HFF-Myc (cell line): ENCODE data around the gene VSIG8.

Experiments
- DNase-seq: peaks from one replicate; pipeline ENCODE4 v3.0.0-alpha.2; 2011; ENCODE audit warnings: low read depth; ENCODE audit errors: extremely low read depth
- H3K4me3 ChIP-seq: replicated peaks from 2 replicates; pipeline ENCODE4 v1.5.1; 2011; ENCODE audit warnings: low read depth, mild to moderate bottlenecking, control low read depth, low read length
- TF ChIP-seq, protein P1 (sequence below): IDR thresholded peaks from 2 replicates; pipeline ENCODE4 v1.5.1; 2012; ENCODE audit warnings: mild to moderate bottlenecking, low read depth, low read length, control low read depth; ENCODE audit errors: missing control alignments

Gene VSIG8

DNA sequence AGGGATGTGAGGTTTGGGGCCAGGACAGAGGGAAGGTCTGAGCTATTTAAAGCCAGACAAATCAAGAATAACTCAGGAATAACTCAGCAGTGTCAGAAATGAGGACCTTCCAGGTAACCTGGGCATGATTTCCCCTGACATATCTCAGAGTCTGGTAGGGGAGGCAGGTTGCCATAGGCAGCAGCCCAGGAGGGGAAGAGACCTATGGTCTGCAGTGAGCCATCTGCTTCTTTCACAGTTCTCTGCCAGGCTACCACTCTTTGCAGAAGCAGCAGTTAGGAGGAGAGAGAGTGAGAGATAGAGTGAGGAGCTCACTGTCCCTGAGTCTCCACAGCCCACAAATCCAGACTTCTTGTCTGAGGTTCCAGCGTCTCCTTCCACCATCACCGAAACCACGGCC lies 6.3 kb upstream of the VSIG8 start:
- TF ChIP-seq, protein P1, sequence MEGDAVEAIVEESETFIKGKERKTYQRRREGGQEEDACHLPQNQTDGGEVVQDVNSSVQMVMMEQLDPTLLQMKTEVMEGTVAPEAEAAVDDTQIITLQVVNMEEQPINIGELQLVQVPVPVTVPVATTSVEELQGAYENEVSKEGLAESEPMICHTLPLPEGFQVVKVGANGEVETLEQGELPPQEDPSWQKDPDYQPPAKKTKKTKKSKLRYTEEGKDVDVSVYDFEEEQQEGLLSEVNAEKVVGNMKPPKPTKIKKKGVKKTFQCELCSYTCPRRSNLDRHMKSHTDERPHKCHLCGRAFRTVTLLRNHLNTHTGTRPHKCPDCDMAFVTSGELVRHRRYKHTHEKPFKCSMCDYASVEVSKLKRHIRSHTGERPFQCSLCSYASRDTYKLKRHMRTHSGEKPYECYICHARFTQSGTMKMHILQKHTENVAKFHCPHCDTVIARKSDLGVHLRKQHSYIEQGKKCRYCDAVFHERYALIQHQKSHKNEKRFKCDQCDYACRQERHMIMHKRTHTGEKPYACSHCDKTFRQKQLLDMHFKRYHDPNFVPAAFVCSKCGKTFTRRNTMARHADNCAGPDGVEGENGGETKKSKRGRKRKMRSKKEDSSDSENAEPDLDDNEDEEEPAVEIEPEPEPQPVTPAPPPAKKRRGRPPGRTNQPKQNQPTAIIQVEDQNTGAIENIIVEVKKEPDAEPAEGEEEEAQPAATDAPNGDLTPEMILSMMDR, result no peak
- no peak overlapping the region for H3K4me3 ChIP-seq
- no peak for DNase-seq

DNA sequence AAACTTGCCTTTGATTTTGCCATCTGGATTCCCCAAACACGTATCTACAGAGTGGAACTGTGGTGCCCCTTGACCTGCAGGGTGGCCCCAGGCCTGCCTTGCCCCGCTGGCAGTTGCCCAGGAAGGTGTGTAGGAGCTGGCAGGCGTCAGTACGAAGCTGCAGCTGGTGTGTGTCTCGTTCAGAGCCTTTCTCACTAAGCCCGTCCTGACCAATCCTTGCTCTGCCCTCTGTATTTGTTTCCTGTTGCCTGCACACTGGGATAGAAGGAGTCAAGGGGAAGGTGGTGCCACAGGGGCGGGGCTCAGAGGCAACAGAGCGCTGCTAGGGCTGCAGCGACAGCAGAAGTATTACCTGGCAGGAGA lies 5.2 kb upstream of the VSIG8 start:
- TF ChIP-seq, protein P1, result no peak
- DNase-seq, result no peak
- no peak overlapping the region for H3K4me3 ChIP-seq

DNA sequence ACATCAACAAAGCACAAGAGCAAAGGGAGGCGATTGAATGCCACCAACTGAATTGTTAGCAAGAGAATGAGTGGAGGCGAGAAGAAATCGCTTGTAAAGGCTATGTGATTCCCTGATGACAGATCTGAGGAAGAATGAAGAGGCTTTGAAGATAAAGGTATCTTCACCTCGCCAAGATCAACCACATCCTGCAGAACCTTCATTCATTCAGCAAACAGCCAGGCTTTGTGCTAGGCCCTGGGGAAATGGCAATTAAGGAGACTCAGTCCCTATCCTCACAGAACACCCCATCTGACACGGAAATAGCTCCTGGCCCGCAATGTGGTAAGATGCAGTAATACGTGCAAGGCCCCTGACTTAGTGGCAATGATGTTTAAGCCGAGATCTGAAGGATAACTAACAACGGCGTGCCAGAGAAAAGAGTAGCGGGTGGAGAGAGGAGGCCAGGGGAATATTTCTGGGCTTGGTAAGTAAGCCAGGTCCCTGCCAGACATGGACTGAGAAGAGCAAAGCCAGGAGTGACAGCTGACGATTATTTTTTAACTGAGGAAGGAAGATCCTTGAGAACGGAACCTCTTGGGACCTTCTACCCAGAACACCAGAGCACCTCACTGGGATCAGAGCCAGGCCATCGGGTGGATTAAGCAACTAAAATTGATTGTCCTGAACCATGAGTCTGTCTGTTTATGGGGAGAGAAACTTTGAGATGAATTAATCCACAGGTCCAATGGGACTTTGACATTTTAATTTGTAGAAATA lies 4.6 kb upstream of the VSIG8 start:
- TF ChIP-seq, protein P1, result no peak
- H3K4me3 ChIP-seq, result no peak overlapping the region
- no peak for DNase-seq

DNA sequence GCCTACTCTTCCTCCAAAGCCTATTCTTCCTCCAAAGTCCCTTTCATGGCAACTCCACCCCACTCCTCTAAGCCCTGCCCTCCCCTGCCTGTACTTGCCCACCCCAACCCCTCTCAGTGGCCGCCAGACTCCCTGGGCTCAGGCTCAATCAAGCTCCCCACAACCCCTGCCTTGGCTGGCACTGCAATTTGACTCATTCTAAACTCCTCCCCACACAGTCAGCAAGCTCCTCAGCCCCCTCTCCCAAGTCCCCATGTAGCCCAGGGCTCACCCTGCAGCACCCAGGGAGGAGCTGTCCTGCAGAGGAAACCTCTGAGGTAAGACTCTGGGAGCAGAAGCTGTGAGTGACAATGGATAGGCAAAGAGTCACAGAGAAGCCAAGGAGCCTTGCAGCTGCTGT lies 3.6 kb upstream of the VSIG8 start:
- TF ChIP-seq, protein P1, result no peak
- H3K4me3 ChIP-seq, result no peak overlapping the region
- DNase-seq, result no peak

DNA sequence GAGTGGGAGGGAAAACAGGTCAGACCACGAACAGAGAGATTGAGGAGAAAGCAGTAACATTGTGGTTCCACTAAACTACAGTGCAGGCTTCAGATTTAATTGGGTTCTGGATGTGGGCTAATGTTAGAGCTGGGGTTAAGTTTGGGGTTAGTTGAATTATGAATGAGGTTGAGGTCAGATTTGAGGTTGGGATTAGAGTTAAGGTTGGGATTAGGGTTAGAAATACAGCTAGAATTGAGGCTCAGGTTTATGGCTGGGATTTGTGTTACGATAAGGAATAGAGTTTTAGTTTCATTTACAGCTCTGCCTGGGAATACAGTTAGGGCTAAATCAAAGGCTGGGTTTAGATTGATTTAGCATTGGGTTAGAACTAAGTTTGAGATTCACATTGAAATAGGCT lies 1.8 kb upstream of the VSIG8 start:
- no peak overlapping the region for H3K4me3 ChIP-seq
- no peak for DNase-seq
- TF ChIP-seq, protein P1, result no peak

DNA sequence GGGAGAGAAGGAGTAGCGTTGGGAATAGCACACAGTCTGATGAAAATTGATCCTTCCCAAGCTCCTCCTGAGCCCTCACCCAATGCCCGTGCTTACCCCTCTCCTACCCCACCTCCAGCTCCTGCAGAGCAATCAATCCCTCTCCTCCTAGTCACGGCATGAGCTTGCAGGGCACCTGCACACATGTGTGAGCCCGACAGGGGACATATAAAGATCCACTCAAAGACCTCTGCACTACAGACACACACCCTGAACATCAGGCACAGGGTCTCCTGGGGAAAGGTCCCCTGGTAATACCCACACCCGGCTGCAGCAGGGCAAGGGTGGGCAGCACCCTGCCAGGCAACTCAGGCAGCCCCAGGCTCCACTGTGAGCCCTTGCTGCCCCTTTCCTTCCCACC lies 426 bp downstream of the VSIG8 start:
- no peak overlapping the region for H3K4me3 ChIP-seq
- TF ChIP-seq, protein P1, result no peak
- DNase-seq, result no peak

DNA sequence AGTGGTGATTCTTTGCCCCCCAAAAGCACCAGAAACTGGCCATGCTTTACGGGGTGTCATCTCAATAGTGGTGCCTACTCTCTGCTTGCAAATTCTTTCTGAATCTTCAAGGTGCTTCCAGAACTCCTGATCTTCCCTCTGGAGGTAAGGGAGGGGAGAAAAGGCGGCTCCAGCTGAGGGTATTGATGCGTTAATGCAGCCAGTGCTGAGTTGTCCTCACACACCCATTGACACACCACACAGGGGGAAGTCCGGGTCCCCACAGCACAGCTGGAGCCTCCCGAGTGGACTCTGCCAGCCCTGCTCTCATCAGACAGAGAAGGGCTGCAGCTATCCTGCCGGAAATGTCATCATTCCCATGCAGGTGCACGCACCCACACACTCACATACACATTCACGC lies 1.2 kb downstream of the VSIG8 start:
- TF ChIP-seq, protein P1, result no peak
- DNase-seq, result no peak
- no peak overlapping the region for H3K4me3 ChIP-seq
